Measurements from ENCODE around the gene GPER1. TPM values are rescaled to one million over a fixed set of nuclear protein-coding genes. Genes with fewer than 3 reads are reported as not detected.

Gene GPER1
- total RNA-seq, 2 experiments from 2014 or later = not detected

DNA sequence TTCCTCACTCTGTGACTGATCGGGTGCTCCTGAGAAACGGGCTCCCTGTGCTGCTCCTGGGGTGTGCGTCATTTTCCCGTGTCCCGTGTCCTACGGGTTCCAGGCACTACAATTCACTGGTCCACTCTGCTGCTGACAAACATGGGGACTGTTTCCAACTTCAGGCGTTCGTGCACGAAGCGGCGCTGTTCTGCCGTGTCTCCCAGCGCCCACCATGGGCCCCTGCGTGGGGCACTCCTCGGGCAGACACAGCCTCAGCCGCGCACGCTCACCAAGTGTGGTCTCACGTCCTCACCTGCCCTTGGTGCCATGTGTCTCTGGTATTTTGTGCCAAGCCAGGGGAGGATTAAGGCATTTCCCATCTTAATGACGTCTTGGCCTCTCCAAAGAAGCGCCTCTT is 24.6 kb upstream of the GPER1 start:
- POLR2A ChIA-PET = no interaction called here
- Mint-ChIP-seq H3K27me3 (no peaks in the 10 kb centered on the region), H3K36me3 (ENCODE audit: low read depth) (peaks cover 7% of the 10 kb centered on the region), H3K9me3 (no peaks in the 10 kb centered on the region), H3K27ac (no peak overlapping the region), H3K4me3 (no peak overlapping the region), H3K4me1 (ENCODE audit: low read depth) (peaks cover 27% of the 10 kb centered on the region)
- H3K4me1 ChIP-seq (ENCODE audit: insufficient read depth, low read length) = peaks cover 35% of the 10 kb centered on the region
- TF ChIP-seq, protein P1, sequence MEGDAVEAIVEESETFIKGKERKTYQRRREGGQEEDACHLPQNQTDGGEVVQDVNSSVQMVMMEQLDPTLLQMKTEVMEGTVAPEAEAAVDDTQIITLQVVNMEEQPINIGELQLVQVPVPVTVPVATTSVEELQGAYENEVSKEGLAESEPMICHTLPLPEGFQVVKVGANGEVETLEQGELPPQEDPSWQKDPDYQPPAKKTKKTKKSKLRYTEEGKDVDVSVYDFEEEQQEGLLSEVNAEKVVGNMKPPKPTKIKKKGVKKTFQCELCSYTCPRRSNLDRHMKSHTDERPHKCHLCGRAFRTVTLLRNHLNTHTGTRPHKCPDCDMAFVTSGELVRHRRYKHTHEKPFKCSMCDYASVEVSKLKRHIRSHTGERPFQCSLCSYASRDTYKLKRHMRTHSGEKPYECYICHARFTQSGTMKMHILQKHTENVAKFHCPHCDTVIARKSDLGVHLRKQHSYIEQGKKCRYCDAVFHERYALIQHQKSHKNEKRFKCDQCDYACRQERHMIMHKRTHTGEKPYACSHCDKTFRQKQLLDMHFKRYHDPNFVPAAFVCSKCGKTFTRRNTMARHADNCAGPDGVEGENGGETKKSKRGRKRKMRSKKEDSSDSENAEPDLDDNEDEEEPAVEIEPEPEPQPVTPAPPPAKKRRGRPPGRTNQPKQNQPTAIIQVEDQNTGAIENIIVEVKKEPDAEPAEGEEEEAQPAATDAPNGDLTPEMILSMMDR (IDR thresholded peaks at IDR 0.05) = no peak
- peaks cover 0 to 4% of the 10 kb centered on the region in 2 experiments for H3K27me3 ChIP-seq (ENCODE audit: control insufficient read depth in 1 of 2, insufficient read depth in 2 of 2, low read length in 2 of 2)
- DNase-seq = no peak
- H3K9me3 ChIP-seq (ENCODE audit: control insufficient read depth in 1 of 2, insufficient read depth in 1 of 2, low read length in 2 of 2) = no peaks in the 10 kb centered on the region
- intact Hi-C loops (cut with DNase I, micrococcal nuclease) = no loop called here
- H3K36me3 ChIP-seq (ENCODE audit: insufficient read depth, low read length) = no peaks in the 10 kb centered on the region
- ATAC-seq (ENCODE audit: poor library complexity) = no peak
- CTCF ChIA-PET = interaction anchor here (7.6 kb wide), 1 partner anchor 68 kb away, joined by 220 read pairs; no protein-coding TSS in a partner anchor
- no peak overlapping the region for H3K27ac ChIP-seq (ENCODE audit: low read depth in 1 of 2, low read length in 2 of 2)
- no peak overlapping the region for H3K4me3 ChIP-seq (ENCODE audit: low read length)

DNA sequence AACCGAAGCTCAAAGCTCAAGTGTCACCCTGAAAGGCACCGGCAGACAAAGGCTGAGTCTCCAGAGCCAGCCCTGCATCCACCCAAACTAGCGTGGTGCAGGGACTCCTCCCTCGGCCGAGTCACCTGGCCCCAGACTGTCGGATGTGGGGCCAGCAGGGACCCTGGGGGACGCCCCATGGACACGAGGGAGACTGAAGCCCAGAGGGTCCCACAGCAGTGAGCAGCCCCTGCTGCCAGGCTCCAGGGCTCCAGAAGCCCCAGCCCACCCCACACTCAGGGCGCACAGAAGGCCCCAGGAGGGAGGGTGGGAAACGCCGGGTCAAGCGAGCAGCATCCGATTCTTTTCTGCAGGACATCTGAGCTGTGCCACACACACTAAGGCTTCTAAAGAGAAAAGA is 23.3 kb upstream of the GPER1 start:
- intact Hi-C loops (cut with DNase I, micrococcal nuclease) = loop anchor here in 1 of 2 experiments (2.0 kb wide), 1 partner anchor 44 kb away; no protein-coding TSS in a partner anchor
- POLR2A ChIA-PET = interaction anchor here (1.5 to 2.0 kb wide), 4 partner anchors 8 to 89 kb away, joined by 8 to 38 read pairs (median 10); partner anchors contain the start of genes COX19 and GPR146

DNA sequence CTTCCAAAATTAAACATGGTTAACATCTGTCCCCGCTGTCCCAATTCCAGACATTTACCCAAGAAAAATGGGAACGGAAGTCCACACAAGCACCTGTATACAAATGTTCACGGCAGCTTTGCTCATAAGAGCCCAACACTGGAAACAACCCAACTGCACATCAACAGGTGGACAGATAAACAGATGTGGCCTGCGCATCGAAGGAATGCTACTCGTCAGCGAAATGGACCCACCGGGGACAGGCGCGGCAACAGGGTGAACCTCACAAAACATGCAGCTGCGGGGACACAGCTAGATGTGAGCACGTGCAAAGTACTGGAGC is 22.7 kb upstream of the GPER1 start:
- no peak overlapping the region for H3K27ac Mint-ChIP-seq
- H3K4me3 Mint-ChIP-seq = peak overlapping the region; percentile 66
- peaks cover 0 to 4% of the 10 kb centered on the region in 2 experiments for H3K27me3 ChIP-seq (ENCODE audit: control insufficient read depth in 1 of 2, insufficient read depth in 2 of 2, low read length in 2 of 2)
- POLR2A ChIA-PET = interaction anchor here (0.6 to 2.0 kb wide), 8 partner anchors 9 to 142 kb away, joined by 3 to 38 read pairs (median 6); partner anchors contain the start of genes COX19 and GPR146
- intact Hi-C loops (cut with DNase I, micrococcal nuclease) = loop anchor here in 1 of 2 experiments (1.0 to 5.0 kb wide), 3 partner anchors 44 to 158 kb away; no protein-coding TSS in a partner anchor
- no peak overlapping the region for H3K27ac ChIP-seq (ENCODE audit: low read depth in 1 of 2, low read length in 2 of 2)
- H3K9me3 ChIP-seq (ENCODE audit: control insufficient read depth in 1 of 2, insufficient read depth in 1 of 2, low read length in 2 of 2) = no peaks in the 10 kb centered on the region
- CTCF ChIA-PET = interaction anchor here (0.6 to 7.6 kb wide), 25 partner anchors 8 to 743 kb away, joined by 3 to 220 read pairs (median 4); partner anchors contain the start of genes COX19, GPR146 and ZFAND2A
- H3K4me1 Mint-ChIP-seq (ENCODE audit: low read depth) = peaks cover 20% of the 10 kb centered on the region
- H3K4me1 ChIP-seq (ENCODE audit: insufficient read depth, low read length) = peaks cover 22% of the 10 kb centered on the region
- peak overlapping the region; percentile 42 for H3K4me3 ChIP-seq (ENCODE audit: low read length)
- H3K27me3 Mint-ChIP-seq = no peaks in the 10 kb centered on the region
- no peaks in the 10 kb centered on the region for H3K9me3 Mint-ChIP-seq
- no peaks in the 10 kb centered on the region for H3K36me3 ChIP-seq (ENCODE audit: insufficient read depth, low read length)
- no peaks in the 10 kb centered on the region for H3K36me3 Mint-ChIP-seq (ENCODE audit: low read depth)
- TF ChIP-seq, protein P1 (IDR thresholded peaks at IDR 0.05) = no peak
- DNase-seq (no peak), ATAC-seq (ENCODE audit: poor library complexity) (no peak)

More for the DNA sequence above, 23.3 kb upstream of the GPER1 start:
- no peaks in the 10 kb centered on the region for H3K27me3 Mint-ChIP-seq
- H3K9me3 Mint-ChIP-seq = no peaks in the 10 kb centered on the region
- peaks cover 0 to 4% of the 10 kb centered on the region in 2 experiments for H3K27me3 ChIP-seq (ENCODE audit: control insufficient read depth in 1 of 2, insufficient read depth in 2 of 2, low read length in 2 of 2)
- no peak overlapping the region for H3K27ac Mint-ChIP-seq
- no peak overlapping the region for H3K27ac ChIP-seq (ENCODE audit: low read depth in 1 of 2, low read length in 2 of 2)
- ATAC-seq (ENCODE audit: poor library complexity) (no peak), DNase-seq (no peak)
- H3K4me1 Mint-ChIP-seq (ENCODE audit: low read depth) = peaks cover 20% of the 10 kb centered on the region
- no peaks in the 10 kb centered on the region for H3K36me3 ChIP-seq (ENCODE audit: insufficient read depth, low read length)
- no peaks in the 10 kb centered on the region for H3K36me3 Mint-ChIP-seq (ENCODE audit: low read depth)
- TF ChIP-seq, protein P1 (IDR thresholded peaks at IDR 0.05) = no peak
- peaks cover 25% of the 10 kb centered on the region for H3K4me1 ChIP-seq (ENCODE audit: insufficient read depth, low read length)
- CTCF ChIA-PET = interaction anchor here (0.6 to 7.6 kb wide), 5 partner anchors 20 to 155 kb away, joined by 3 to 220 read pairs (median 13); partner anchors contain the start of gene GPR146
- H3K4me3 ChIP-seq (ENCODE audit: low read length) = no peak overlapping the region
- H3K9me3 ChIP-seq (ENCODE audit: control insufficient read depth in 1 of 2, insufficient read depth in 1 of 2, low read length in 2 of 2) = no peaks in the 10 kb centered on the region
- no peak overlapping the region for H3K4me3 Mint-ChIP-seq

Measured in CD4-positive, alpha-beta T cell (primary cell).